ENCODE results near the gene AJAP1.

- TF ChIP-seq CTCF (IDR thresholded peaks at IDR 0.05), result no peak
- no peak for TF ChIP-seq POLR2A (IDR thresholded peaks at IDR 0.05)
Observed at GRCh38 chr1:4622821-4623220, 31.6 kb upstream of the AJAP1 start.

Measured in testis (tissue), 2 donors.